Panc1 (cell line): ENCODE data around the gene GNLY. TPM values are rescaled to one million over a fixed set of nuclear protein-coding genes. Genes with fewer than 3 reads are reported as not detected.

Source experiments
- ATAC-seq: fragments of 200-7000 bp; cut with Tn5 transposase; 2 replicates; pipeline ENCODE4 v1.9.1; 2020; ENCODE audit warnings: mild to moderate bottlenecking, moderate library complexity
- BruUV-seq: library from RNA; stranded (reverse); fragments of 400-500 nt; replicated peaks from 2 replicates; lab custom pipeline; 2021; lab: Mats Ljungman, UMichigan
- CTCF ChIA-PET: fragments of 300-600 bp; sonication (Branson Sonifier 250); formaldehyde crosslinking; loops from one replicate; lab custom pipeline; 2022; ENCODE audit warnings: antibody characterized with exemption; lab: Charles Lee
- POLR2A ChIA-PET: fragments of 300-600 bp; sonication (Branson Sonifier 250); formaldehyde crosslinking; loops from one replicate; lab custom pipeline; 2022; ENCODE audit warnings: antibody characterized with exemption; lab: Charles Lee
- DNase-seq: peaks from one replicate; pipeline ENCODE4 v3.0.0-alpha.2; 2010; ENCODE audit warnings: low read depth, low spot score
- H3K27ac ChIP-seq: 2 replicates; pipeline ENCODE4 v1.5.1; 2011; ENCODE audit warnings: mild to moderate bottlenecking, low read length, inconsistent platforms
- H3K27me3 ChIP-seq: fragments of 200-500 bp; sonication (Bioruptor generic); 2 replicates; pipeline ENCODE4 v1.6.0; 2014; ENCODE audit warnings: low read length, inconsistent platforms; ENCODE audit not compliant: control insufficient read depth, insufficient read depth
- H3K36me3 ChIP-seq: fragments of 200-500 bp; sonication (Bioruptor generic); 2 replicates; pipeline ENCODE4 v1.5.1; 2014; ENCODE audit warnings: inconsistent platforms, mild to moderate bottlenecking, low read length, moderate library complexity; ENCODE audit not compliant: control insufficient read depth, insufficient read depth
- H3K4me1 ChIP-seq: 2 replicates; pipeline ENCODE4 v1.5.1; 2011; ENCODE audit warnings: inconsistent platforms, mild to moderate bottlenecking, low read length, moderate library complexity; ENCODE audit not compliant: control insufficient read depth, insufficient read depth
- H3K4me3 ChIP-seq, 2 experiments: 2 replicates each; pipeline ENCODE4 v1.5.1; 2011 to 2012; ENCODE audit warnings: low read depth in 2 of 2, low read length in 2 of 2, mild to moderate bottlenecking in 2 of 2, inconsistent platforms in 1 of 2, moderate library complexity in 1 of 2
- H3K9me3 ChIP-seq: fragments of 200-500 bp; sonication (Bioruptor generic); 2 replicates; pipeline ENCODE4 v1.5.1; 2014; ENCODE audit warnings: low read depth, mild to moderate bottlenecking, inconsistent platforms, low read length, moderate library complexity; ENCODE audit not compliant: control insufficient read depth, insufficient read depth
- POLR2AphosphoS5 ChIP-seq: IDR thresholded peaks from 2 replicates; pipeline ENCODE4 v1.6.1; 2012; ENCODE audit warnings: mild to moderate bottlenecking, low read depth, low read length, moderate library complexity
- SIN3A ChIP-seq: IDR thresholded peaks from 2 replicates; pipeline ENCODE4 v1.6.1; 2012; ENCODE audit warnings: low read depth, mild to moderate bottlenecking, low read length, moderate library complexity, borderline replicate concordance; ENCODE audit not compliant: insufficient read depth
- TCF7L2 ChIP-seq: IDR thresholded peaks from 2 replicates; pipeline ENCODE4 v1.6.1; 2011; ENCODE audit warnings: mild to moderate bottlenecking, low read depth, low read length, inconsistent platforms
- in situ Hi-C: cut with HindIII; loops from 2 replicates; pipeline ENCODE4 v1.10.0; 2016; ENCODE audit warnings: low sequenced_read_pairs, low pct_unique_long_range_greater_than_20kb
- intact Hi-C: fragments of 100-400 bp; cut with micrococcal nuclease; formaldehyde crosslinking; loops from one replicate; pipeline ENCODE4 v1.10.0; 2022; ENCODE audit not compliant: unreplicated experiment
- total RNA-seq: library from RNA; stranded (reverse); gene quantifications from one replicate; pipeline ENCODE4 v1.2.1, GENCODE V29; 2021; ENCODE audit not compliant: unreplicated experiment
- TF ChIP-seq, protein P1 (sequence below), 2 experiments: IDR thresholded peaks; 2 replicates each; pipeline ENCODE4 v1.6.1; 2011 to 2012; ENCODE audit warnings: low read depth in 2 of 2, control low read depth in 1 of 2, low read length in 1 of 2, mild to moderate bottlenecking in 1 of 2, moderate library complexity in 1 of 2; ENCODE audit not compliant: insufficient read depth in 1 of 2
- TF ChIP-seq, protein P2 (sequence below): fragments of 450-650 bp; IDR thresholded peaks from 2 replicates; pipeline ENCODE4 v1.5.1; 2017; ENCODE audit warnings: mild to moderate bottlenecking

GNLY gene
- total RNA-seq, 1 experiment from 2014 or later, result not detected

DNA sequence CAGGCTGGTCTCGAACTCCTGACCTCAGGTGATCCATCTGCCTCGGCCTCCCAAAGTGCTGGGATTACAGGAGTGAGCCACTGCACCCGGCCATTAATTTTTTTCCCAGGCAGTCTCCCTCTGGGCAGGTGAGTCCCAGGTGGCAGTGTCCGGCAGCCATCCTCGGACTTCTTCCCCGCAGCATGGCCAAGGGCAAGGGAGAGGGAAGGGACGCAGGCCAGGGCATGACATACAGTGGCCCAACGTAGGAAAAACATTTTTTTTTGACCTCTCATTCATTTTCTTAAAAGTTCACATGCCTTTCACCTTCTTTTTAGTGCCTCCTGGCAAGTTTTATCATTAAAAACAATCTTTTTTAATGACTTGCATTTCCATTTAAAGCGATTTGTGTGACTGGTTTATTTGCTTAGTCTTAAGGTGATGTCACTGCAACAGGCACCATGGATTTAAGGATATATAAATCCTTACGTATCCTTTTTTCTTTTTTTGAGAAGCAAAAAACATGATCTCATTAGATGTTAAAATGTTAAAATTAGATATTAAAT is 36.6 kb downstream of the GNLY start:
- no peaks in the 10 kb centered on the region for H3K36me3 ChIP-seq
- intact Hi-C loops (no loop called here), in situ Hi-C loops (no loop called here)
- no TSS peak for BruUV-seq
- no peak for TF ChIP-seq SIN3A
- TF ChIP-seq TCF7L2, result no peak
- TF ChIP-seq, protein P1, sequence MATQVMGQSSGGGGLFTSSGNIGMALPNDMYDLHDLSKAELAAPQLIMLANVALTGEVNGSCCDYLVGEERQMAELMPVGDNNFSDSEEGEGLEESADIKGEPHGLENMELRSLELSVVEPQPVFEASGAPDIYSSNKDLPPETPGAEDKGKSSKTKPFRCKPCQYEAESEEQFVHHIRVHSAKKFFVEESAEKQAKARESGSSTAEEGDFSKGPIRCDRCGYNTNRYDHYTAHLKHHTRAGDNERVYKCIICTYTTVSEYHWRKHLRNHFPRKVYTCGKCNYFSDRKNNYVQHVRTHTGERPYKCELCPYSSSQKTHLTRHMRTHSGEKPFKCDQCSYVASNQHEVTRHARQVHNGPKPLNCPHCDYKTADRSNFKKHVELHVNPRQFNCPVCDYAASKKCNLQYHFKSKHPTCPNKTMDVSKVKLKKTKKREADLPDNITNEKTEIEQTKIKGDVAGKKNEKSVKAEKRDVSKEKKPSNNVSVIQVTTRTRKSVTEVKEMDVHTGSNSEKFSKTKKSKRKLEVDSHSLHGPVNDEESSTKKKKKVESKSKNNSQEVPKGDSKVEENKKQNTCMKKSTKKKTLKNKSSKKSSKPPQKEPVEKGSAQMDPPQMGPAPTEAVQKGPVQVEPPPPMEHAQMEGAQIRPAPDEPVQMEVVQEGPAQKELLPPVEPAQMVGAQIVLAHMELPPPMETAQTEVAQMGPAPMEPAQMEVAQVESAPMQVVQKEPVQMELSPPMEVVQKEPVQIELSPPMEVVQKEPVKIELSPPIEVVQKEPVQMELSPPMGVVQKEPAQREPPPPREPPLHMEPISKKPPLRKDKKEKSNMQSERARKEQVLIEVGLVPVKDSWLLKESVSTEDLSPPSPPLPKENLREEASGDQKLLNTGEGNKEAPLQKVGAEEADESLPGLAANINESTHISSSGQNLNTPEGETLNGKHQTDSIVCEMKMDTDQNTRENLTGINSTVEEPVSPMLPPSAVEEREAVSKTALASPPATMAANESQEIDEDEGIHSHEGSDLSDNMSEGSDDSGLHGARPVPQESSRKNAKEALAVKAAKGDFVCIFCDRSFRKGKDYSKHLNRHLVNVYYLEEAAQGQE (IDR thresholded peaks at IDR 0.05; ENCODE audit: insufficient read depth in 1 of 2, low read depth in 2 of 2, low read length in 1 of 2), result no peak
- no peak for TF ChIP-seq POLR2AphosphoS5
- TF ChIP-seq, protein P2, sequence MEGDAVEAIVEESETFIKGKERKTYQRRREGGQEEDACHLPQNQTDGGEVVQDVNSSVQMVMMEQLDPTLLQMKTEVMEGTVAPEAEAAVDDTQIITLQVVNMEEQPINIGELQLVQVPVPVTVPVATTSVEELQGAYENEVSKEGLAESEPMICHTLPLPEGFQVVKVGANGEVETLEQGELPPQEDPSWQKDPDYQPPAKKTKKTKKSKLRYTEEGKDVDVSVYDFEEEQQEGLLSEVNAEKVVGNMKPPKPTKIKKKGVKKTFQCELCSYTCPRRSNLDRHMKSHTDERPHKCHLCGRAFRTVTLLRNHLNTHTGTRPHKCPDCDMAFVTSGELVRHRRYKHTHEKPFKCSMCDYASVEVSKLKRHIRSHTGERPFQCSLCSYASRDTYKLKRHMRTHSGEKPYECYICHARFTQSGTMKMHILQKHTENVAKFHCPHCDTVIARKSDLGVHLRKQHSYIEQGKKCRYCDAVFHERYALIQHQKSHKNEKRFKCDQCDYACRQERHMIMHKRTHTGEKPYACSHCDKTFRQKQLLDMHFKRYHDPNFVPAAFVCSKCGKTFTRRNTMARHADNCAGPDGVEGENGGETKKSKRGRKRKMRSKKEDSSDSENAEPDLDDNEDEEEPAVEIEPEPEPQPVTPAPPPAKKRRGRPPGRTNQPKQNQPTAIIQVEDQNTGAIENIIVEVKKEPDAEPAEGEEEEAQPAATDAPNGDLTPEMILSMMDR, result no peak
- no peak overlapping the region for H3K4me3 ChIP-seq
- ChIA-PET CTCF (interaction anchor here (2.2 kb wide), 1 partner anchor 83 kb away, joined by 18 read pairs; no protein-coding TSS in a partner anchor), POLR2A (no interaction called here)
- DNase-seq (no peak), ATAC-seq (no peak)
- no peaks in the 10 kb centered on the region for H3K9me3 ChIP-seq
- H3K4me1 ChIP-seq, result peaks cover 12% of the 10 kb centered on the region
- H3K27ac ChIP-seq, result no peak overlapping the region
- H3K27me3 ChIP-seq, result no peaks in the 10 kb centered on the region

DNA sequence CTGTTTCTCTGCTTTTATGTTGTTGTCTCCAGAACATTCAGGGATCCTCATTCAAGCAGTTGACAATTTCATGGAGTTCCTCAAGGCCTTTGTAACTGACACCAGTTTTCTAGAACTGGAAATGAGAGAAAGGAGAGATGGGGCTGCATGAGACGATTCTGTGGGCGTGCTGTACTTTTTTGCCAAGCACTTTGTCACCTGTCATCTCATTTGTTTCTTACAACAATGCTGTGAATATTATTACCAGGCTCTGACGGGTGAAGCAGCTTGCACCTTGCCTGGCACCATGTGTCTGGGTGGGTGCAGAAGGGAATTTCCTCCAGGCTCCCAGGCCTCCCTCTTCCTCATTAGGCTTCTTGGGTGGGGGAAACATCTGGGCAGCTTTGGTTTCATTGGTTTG is 37.4 kb downstream of the GNLY start:
- DNase-seq (no peak), ATAC-seq (no peak)
- BruUV-seq, result no TSS peak
- CTCF ChIA-PET, result interaction anchor here (0.5 kb wide), 1 partner anchor 129 kb away, joined by 4 read pairs; no protein-coding TSS in a partner anchor
- H3K36me3 ChIP-seq, result no peaks in the 10 kb centered on the region
- no peak overlapping the region for H3K4me3 ChIP-seq
- H3K27ac ChIP-seq, result no peak overlapping the region
- TF ChIP-seq POLR2AphosphoS5 (no peak), TCF7L2 (no peak)
- TF ChIP-seq, protein P1 (IDR thresholded peaks at IDR 0.05; ENCODE audit: insufficient read depth in 1 of 2, low read depth in 2 of 2, low read length in 1 of 2), result no peak
- TF ChIP-seq, protein P2, result no peak
- in situ Hi-C loops (no loop called here), intact Hi-C loops (no loop called here)
- H3K4me1 ChIP-seq, result peaks cover 12% of the 10 kb centered on the region
- no peaks in the 10 kb centered on the region for H3K27me3 ChIP-seq
- H3K9me3 ChIP-seq, result no peaks in the 10 kb centered on the region
- POLR2A ChIA-PET, result interaction anchor here (0.7 kb wide), 2 partner anchors 95 to 711 kb away, joined by 4 read pairs; no protein-coding TSS in a partner anchor
